ENCODE results near the gene LOXHD1.

LOXHD1 gene

DNA sequence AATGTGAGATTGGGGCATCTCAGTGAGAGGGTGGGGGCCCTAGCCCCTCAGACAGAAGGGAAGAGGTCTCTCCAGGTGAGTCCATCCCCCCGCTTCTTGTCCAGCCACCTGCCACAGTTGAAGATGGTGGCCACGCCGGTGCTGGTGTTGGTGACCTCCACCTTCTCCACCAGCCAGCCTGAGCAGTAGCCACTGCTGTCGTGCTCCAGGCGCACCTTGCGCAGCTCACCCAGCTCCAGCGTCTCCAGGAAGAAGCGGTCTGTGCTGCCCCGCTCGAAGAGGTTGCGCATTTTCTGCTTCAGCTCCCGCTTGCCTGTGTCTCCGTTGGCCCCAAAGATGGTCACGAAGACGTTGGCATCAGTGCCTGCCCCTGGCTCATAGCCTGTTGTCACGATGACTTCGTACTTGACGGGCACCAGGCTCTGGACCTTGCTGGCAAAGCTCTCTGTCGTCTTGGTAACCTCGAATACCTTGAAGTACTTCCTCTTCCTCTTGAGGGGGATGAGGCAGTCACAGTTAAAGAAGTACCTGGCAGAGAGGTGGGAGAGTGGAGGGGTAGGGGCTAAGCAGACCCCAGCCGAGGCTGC is 179.5 kb downstream of the LOXHD1 start:
- H3K27ac ChIP-seq (ENCODE audit: low read length): no peak overlapping the region
- no peaks in the 10 kb centered on the region for H3K27me3 ChIP-seq (ENCODE audit: control insufficient read depth in 1 of 2, insufficient read depth in 2 of 2, low read length in 2 of 2)
- no peak overlapping the region for H3K9ac ChIP-seq (ENCODE audit: low read length in 2 of 2)
- H3K36me3 ChIP-seq (ENCODE audit: control insufficient read depth in 2 of 2, insufficient read depth in 2 of 2, low read length in 2 of 2): no peaks in the 10 kb centered on the region
- H3K4me1 ChIP-seq (ENCODE audit: control insufficient read depth, insufficient read depth, low read length): no peaks in the 10 kb centered on the region
- no peak overlapping the region for H3K4me3 ChIP-seq (ENCODE audit: low read length in 2 of 2)
- peaks cover 4 to 7% of the 10 kb centered on the region in 2 donors for H3K9me3 ChIP-seq (ENCODE audit: control insufficient read depth in 2 of 2, low read length in 2 of 2)

GRCh38 chr18:46475390-46475752 is 181.6 kb downstream of the LOXHD1 start:
- Histone ChIP-seq H3K4me3 (ENCODE audit: low read length in 2 of 2) (no peak overlapping the region), H3K27me3 (ENCODE audit: control insufficient read depth in 1 of 2, insufficient read depth in 2 of 2, low read length in 2 of 2) (no peaks in the 10 kb centered on the region), H3K9ac (ENCODE audit: low read length in 2 of 2) (no peak overlapping the region), H3K27ac (ENCODE audit: low read length) (no peak overlapping the region), H3K9me3 (ENCODE audit: control insufficient read depth in 2 of 2, low read length in 2 of 2) (no peaks in the 10 kb centered on the region), H3K36me3 (ENCODE audit: control insufficient read depth in 2 of 2, insufficient read depth in 2 of 2, low read length in 2 of 2) (no peaks in the 10 kb centered on the region), H3K4me1 (ENCODE audit: control insufficient read depth, insufficient read depth, low read length) (no peaks in the 10 kb centered on the region)

GRCh38 chr18:46474487-46475389 is 182.3 kb downstream of the LOXHD1 start:
- Histone ChIP-seq H3K9ac (ENCODE audit: low read length in 2 of 2) (no peak overlapping the region), H3K4me1 (ENCODE audit: control insufficient read depth, insufficient read depth, low read length) (peaks cover 4% of the 10 kb centered on the region), H3K9me3 (ENCODE audit: control insufficient read depth in 2 of 2, low read length in 2 of 2) (no peaks in the 10 kb centered on the region), H3K4me3 (ENCODE audit: low read length in 2 of 2) (no peak overlapping the region), H3K27me3 (ENCODE audit: control insufficient read depth in 1 of 2, insufficient read depth in 2 of 2, low read length in 2 of 2) (no peaks in the 10 kb centered on the region), H3K27ac (ENCODE audit: low read length) (no peak overlapping the region), H3K36me3 (ENCODE audit: control insufficient read depth in 2 of 2, insufficient read depth in 2 of 2, low read length in 2 of 2) (no peaks in the 10 kb centered on the region)

DNA sequence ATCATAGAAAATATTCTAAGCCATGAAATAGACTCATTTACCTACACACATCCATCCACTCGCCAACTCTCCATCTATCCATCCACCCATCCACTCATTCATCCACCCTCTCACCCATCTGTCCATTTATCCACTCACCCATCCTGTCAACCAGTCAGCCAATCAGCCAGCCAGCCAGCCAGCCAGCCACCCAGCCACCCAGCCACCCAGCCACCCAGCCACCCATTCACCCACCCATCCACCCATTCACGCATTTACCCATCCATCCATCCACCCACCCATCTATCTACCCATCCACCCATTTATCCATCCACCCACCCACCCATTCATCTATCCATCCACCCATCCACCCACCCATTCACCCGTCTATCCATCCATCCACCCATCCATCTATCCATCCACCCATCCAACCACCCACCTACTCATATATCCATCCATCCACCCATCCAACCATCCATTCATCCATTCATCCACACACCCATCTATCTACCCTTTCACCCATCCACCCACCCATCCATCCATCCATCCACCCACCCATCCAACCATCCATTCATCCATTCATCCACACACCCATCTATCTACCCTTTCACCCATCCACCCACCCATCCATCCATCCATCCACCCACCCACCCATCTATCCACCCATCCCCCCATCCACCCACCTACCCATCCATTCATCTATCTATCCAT is 185.1 kb downstream of the LOXHD1 start:
- H3K27ac ChIP-seq (ENCODE audit: low read length): no peak overlapping the region
- H3K4me1 ChIP-seq (ENCODE audit: control insufficient read depth, insufficient read depth, low read length): peaks cover 10% of the 10 kb centered on the region
- H3K27me3 ChIP-seq (ENCODE audit: control insufficient read depth in 1 of 2, insufficient read depth in 2 of 2, low read length in 2 of 2): no peaks in the 10 kb centered on the region
- no peaks in the 10 kb centered on the region for H3K9me3 ChIP-seq (ENCODE audit: control insufficient read depth in 2 of 2, low read length in 2 of 2)
- no peaks in the 10 kb centered on the region for H3K36me3 ChIP-seq (ENCODE audit: control insufficient read depth in 2 of 2, insufficient read depth in 2 of 2, low read length in 2 of 2)
- no peak overlapping the region for H3K9ac ChIP-seq (ENCODE audit: low read length in 2 of 2)
- H3K4me3 ChIP-seq (ENCODE audit: low read length in 2 of 2): no peak overlapping the region

DNA sequence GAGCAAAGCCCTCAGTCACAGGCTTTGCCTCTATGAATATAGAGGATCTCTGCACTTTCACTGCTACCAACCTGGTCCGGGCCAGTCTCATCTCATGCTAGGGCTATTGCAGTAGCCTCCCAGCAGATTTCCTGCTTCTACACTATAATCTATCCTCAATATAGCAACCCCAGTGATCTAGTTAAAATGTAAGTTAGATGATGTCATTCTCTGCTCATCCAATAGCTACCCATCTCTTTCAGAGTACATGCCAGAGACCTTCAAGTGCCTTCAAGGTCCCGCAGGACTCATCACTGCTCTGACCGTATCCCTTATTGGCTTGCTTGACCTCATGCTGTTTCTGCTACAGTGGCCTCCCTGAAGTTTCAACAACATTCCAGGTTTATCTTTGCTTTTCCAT is 186.3 kb downstream of the LOXHD1 start:
- Histone ChIP-seq H3K36me3 (ENCODE audit: control insufficient read depth in 2 of 2, insufficient read depth in 2 of 2, low read length in 2 of 2) (no peaks in the 10 kb centered on the region), H3K27ac (ENCODE audit: low read length) (no peak overlapping the region), H3K4me1 (ENCODE audit: control insufficient read depth, insufficient read depth, low read length) (peaks cover 10% of the 10 kb centered on the region), H3K9ac (ENCODE audit: low read length in 2 of 2) (no peak overlapping the region), H3K4me3 (ENCODE audit: low read length in 2 of 2) (no peak overlapping the region), H3K9me3 (ENCODE audit: control insufficient read depth in 2 of 2, low read length in 2 of 2) (no peaks in the 10 kb centered on the region), H3K27me3 (ENCODE audit: control insufficient read depth in 1 of 2, insufficient read depth in 2 of 2, low read length in 2 of 2) (no peaks in the 10 kb centered on the region)

- no peaks in the 10 kb centered on the region for H3K27me3 ChIP-seq (ENCODE audit: control insufficient read depth in 1 of 2, insufficient read depth in 2 of 2, low read length in 2 of 2)
- H3K27ac ChIP-seq (ENCODE audit: low read length): no peak overlapping the region
- H3K9ac ChIP-seq (ENCODE audit: low read length in 2 of 2): no peak overlapping the region
- H3K4me1 ChIP-seq (ENCODE audit: control insufficient read depth, insufficient read depth, low read length): peaks cover 10% of the 10 kb centered on the region
- H3K9me3 ChIP-seq (ENCODE audit: control insufficient read depth in 2 of 2, low read length in 2 of 2): no peaks in the 10 kb centered on the region
- H3K4me3 ChIP-seq (ENCODE audit: low read length in 2 of 2): no peak overlapping the region
- no peaks in the 10 kb centered on the region for H3K36me3 ChIP-seq (ENCODE audit: control insufficient read depth in 2 of 2, insufficient read depth in 2 of 2, low read length in 2 of 2)
These were observed 187.7 kb downstream of the LOXHD1 start for GRCh38 chr18:46469186-46469915.

- Histone ChIP-seq H3K9me3 (ENCODE audit: control insufficient read depth in 2 of 2, low read length in 2 of 2) (no peaks in the 10 kb centered on the region), H3K36me3 (ENCODE audit: control insufficient read depth in 2 of 2, insufficient read depth in 2 of 2, low read length in 2 of 2) (no peaks in the 10 kb centered on the region), H3K9ac (ENCODE audit: low read length in 2 of 2) (no peak overlapping the region), H3K4me3 (ENCODE audit: low read length in 2 of 2) (no peak overlapping the region), H3K4me1 (ENCODE audit: control insufficient read depth, insufficient read depth, low read length) (peaks cover 10% of the 10 kb centered on the region), H3K27me3 (ENCODE audit: control insufficient read depth in 1 of 2, insufficient read depth in 2 of 2, low read length in 2 of 2) (no peaks in the 10 kb centered on the region), H3K27ac (ENCODE audit: low read length) (no peak overlapping the region)
These were observed 188.4 kb downstream of the LOXHD1 start for GRCh38 chr18:46468426-46469180.

DNA sequence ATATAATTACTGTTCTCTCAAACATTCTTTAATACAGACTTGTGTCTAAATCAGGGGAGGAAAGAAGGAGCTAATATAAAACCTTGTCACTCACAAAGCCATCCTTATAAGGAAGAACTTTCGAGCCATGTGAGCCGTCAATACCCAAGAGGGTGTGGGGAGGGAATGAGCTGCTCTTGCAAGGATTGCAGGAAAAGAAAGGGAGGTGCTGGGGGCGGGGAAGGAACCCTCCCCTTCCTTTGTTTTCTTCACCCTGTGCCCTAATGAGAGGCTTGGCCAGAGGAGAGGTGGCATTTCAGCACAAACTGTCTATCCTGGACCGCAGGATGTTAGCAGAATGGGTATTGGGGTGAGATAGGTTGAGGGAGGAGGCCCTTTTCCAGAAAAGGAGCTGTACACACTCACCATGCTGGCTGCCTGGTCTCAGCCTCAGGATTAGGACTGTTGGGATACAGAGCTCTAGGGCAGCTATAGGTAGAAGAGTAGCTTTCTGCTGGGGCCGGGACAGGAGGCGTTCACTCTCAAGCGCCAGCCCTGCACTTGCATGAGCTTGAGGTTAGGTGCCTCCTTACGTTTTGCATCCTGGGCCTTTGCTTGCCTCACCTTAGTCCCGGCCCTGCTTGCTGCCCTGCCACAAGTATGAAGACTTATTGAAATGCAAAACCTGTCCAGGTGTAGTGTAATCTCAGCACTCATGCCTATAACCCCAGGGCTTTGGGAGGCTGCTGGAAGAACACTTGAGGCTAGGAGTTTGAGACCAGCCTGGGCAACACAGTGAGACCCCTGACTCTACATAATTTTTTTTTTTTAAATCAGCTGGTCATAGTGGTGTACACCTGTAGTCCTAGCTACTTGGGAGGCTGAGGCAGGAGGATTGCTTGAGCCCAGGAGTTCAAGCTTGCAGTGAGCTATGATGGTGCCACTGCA is 190.5 kb downstream of the LOXHD1 start:
- Histone ChIP-seq H3K9ac (ENCODE audit: low read length in 2 of 2) (no peak overlapping the region), H3K4me1 (ENCODE audit: control insufficient read depth, insufficient read depth, low read length) (peaks cover 10% of the 10 kb centered on the region), H3K4me3 (ENCODE audit: low read length in 2 of 2) (no peak overlapping the region), H3K27me3 (ENCODE audit: control insufficient read depth in 1 of 2, insufficient read depth in 2 of 2, low read length in 2 of 2) (no peaks in the 10 kb centered on the region), H3K36me3 (ENCODE audit: control insufficient read depth in 2 of 2, insufficient read depth in 2 of 2, low read length in 2 of 2) (no peaks in the 10 kb centered on the region), H3K27ac (ENCODE audit: low read length) (no peak overlapping the region), H3K9me3 (ENCODE audit: control insufficient read depth in 2 of 2, low read length in 2 of 2) (no peaks in the 10 kb centered on the region)

DNA sequence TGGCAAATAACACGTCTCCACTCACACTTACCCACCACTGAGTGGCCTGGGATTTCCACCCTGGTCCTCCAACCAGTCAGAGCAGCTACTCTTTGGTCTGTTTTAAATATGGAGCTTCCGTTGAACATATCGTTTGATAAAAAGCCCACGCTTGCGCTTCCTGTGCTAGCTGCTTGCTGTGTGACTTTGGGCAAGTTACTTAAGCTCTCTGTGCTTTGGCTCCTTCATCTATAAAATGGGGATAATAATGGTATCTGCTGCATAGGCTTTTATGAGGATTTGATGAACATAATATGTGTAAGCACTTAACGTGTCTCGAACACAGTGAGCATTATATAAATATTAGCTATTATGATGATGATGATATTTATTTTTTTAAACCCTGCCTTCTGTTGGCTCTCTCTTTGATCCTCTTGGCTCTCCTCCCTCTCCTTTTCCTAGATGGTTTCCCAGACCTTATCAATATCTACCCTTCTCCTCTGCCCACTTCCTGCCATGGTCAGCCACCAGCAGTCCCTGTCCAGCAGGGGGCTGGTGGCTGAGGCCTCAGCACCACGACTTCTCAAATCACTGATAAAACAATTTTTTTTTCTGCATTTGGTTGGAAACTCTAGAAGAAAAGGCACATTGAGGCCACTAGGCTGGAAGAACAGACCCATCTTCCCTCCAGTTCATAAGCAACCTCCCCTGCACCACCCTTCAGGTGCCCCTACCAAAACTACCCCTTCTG is 191.9 kb downstream of the LOXHD1 start:
- H3K9me3 ChIP-seq (ENCODE audit: control insufficient read depth in 2 of 2, low read length in 2 of 2): no peaks in the 10 kb centered on the region
- no peak overlapping the region for H3K27ac ChIP-seq (ENCODE audit: low read length)
- no peaks in the 10 kb centered on the region for H3K27me3 ChIP-seq (ENCODE audit: control insufficient read depth in 1 of 2, insufficient read depth in 2 of 2, low read length in 2 of 2)
- no peaks in the 10 kb centered on the region for H3K36me3 ChIP-seq (ENCODE audit: control insufficient read depth in 2 of 2, insufficient read depth in 2 of 2, low read length in 2 of 2)
- H3K4me1 ChIP-seq (ENCODE audit: control insufficient read depth, insufficient read depth, low read length): peaks cover 8% of the 10 kb centered on the region
- H3K9ac ChIP-seq (ENCODE audit: low read length in 2 of 2): no peak overlapping the region
- H3K4me3 ChIP-seq (ENCODE audit: low read length in 2 of 2): no peak overlapping the region
